Hematopoietic multipotent progenitor cell treated with erythropoietin and hydrocortisone succinate and interleukin-3 and kit ligand, for 8 days (in vitro differentiated cells): ENCODE measurements around the gene FPR2.

Experiments used
- DNase-seq: peaks from one replicate; pipeline ENCODE4 v3.0.0-alpha.2; 2015

FPR2 gene

DNA sequence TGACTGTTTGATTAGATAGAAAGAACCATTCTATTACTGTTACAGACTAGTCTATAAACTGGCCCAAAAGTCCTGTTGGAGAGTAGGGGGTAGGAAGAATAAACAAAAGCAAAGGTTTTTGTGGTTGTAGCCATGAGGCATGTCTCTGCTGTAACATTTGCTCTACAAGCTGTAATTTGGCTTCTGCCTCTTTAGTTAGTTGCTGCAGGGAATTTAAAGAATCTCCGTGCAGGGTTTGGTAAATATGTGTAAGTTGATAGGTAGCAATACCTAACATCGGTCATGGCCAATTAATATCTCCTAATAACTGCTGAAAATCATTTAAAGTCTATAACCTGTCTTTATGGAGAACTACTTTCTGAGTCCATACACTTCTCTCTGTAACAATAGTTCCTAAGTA lies 46.9 kb downstream of the FPR2 start:
- no peak for DNase-seq

GRCh38 chr19:51808333-51808986 lies 47.5 kb downstream of the FPR2 start:
- no peak for DNase-seq

GRCh38 chr19:51809787-51810186 lies 48.8 kb downstream of the FPR2 start:
- no peak for DNase-seq

DNA sequence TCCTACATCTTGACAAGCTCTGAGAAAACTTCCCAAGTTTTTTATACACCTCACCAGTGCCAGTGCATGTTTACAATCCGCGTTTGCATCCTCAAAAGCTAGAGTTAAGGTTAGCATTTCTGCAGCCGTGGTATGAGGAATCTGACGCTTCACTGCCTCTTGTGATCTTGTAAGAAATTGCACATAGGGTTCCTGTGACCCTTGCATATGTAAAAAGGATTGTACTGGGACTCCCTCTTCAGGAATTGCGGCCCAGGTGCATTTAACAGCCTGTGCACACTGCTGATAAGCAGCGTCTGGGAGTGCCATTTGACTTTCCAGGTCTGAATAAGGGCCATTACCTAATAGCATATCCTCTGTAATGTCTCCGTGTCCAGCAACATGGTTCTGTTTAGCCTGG lies 49.2 kb downstream of the FPR2 start:
- DNase-seq = no peak

DNA sequence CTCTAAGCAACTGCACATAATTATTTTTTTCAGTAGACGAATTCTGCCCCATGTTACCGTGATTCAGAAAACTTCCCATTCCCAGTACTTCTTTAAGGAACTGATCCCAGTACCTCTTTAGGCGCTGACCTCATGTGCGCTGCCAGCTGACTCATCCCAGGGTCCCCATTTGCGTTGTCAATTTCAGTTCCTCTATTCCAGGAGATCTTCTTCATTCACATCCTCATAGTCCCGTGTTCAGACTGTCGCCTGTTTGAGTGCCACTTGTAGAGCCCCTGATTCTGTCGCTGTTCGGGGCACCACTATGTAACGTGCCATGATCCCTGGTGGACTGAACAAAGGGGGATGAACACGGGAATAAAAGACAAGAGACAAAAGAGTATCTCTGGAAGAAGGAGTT lies 50.4 kb downstream of the FPR2 start:
- no peak for DNase-seq

- no peak for DNase-seq
These were observed 54.1 kb downstream of the FPR2 start for GRCh38 chr19:51815043-51815442.

GRCh38 chr19:51816711-51817110 lies 55.7 kb downstream of the FPR2 start:
- DNase-seq = no peak

- no peak for DNase-seq
These were observed 59.0 kb downstream of the FPR2 start for GRCh38 chr19:51820011-51820410.
